ENCODE measurements around the gene SNTG2.

Gene SNTG2

DNA sequence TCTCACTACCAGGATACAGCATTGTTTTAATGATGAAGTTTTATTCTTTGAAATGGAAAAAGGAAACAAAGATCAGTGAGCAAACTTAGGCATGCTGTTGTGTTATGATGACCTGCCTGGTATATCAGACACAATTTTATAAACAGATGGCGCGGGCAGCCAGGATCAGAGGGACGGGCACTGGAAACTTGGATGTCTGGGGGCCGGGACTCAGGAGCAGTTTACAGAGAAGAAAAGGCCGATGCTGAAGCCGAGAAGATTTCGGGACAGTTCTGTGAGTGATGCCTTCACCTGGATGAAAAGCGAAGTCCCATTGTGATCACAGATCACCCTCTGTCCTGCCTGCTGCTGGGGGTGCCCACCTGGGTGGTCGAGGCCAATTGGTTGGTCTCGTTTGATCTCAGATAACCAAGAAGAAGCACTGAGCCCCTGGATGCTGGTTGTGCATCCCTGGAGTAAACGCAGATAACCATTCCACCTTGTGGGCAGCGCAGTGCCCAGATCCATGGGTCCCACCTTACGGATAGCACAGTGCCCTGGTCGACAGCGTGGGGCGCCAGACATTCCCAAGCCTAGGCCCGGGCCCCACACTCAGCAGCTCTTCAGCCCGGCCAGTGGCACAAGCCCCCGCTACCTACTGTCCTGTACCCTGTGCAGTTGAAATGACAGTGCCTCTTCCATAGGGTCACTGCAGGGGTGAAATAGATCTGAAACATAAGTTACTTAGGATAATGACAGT, 279.7 kb downstream of the SNTG2 start:
- H3K9me3 Mint-ChIP-seq = no peaks in the 10 kb centered on the region
- no peak for DNase-seq (ENCODE audit: low spot score)
- no peaks in the 10 kb centered on the region for H3K4me1 Mint-ChIP-seq (ENCODE audit: low read depth)
- no peaks in the 10 kb centered on the region for H3K36me3 Mint-ChIP-seq (ENCODE audit: low read depth)
- H3K27me3 Mint-ChIP-seq (ENCODE audit: low read depth) = no peaks in the 10 kb centered on the region
- H3K4me3 Mint-ChIP-seq = no peak overlapping the region
- no peak overlapping the region for H3K27ac Mint-ChIP-seq

DNA sequence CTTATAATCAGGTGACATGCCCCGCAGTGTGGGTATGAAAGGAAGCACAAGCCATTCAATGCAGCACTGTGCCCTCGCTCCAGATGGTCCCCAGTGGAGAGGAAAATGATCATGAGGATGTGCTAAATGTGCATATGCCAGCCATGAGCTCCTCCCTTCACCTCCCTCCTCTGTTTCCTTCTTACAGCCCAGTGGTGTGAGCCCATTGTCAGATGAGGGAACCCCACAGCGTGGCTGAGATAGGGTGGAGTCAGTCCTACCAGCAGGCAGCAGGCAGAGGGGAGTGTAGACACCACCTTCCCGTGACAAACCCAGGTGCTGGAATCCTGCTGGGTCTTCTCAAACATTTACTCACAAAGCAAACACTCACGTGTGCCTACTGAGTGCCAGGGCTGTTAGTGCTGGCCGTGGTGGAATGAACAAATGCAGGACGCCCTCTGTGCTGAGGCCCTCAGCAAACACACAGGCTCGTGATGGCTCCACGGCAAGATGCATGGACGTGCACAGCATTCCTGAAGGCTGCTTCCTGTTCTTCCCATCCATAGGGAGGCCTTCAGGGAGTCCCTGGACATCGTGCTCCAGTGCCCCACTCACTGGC, 280.9 kb downstream of the SNTG2 start:
- no peaks in the 10 kb centered on the region for H3K9me3 Mint-ChIP-seq
- no peaks in the 10 kb centered on the region for H3K27me3 Mint-ChIP-seq (ENCODE audit: low read depth)
- H3K4me1 Mint-ChIP-seq (ENCODE audit: low read depth) = no peaks in the 10 kb centered on the region
- H3K4me3 Mint-ChIP-seq = no peak overlapping the region
- no peak for DNase-seq (ENCODE audit: low spot score)
- H3K36me3 Mint-ChIP-seq (ENCODE audit: low read depth) = no peaks in the 10 kb centered on the region
- H3K27ac Mint-ChIP-seq = no peak overlapping the region

DNA sequence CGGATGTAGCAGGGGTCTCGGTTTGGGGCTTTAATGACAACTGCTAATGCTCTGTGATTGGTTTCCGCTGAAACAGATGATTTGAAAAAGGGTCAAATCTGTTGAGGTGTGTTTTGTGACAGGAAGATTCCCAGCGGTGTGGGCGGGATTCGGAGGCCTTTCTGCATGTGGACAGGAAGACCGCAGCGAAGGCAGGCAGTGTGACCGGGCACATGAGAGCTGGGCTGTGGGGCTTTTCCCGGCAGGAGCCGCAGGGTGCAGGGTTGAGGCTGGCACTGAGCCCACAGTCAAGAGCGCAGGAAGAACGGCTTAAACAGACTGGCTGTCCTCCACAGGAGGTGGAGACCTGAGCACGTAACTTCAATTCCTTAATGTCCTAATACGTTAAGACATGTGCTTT, 282.6 kb downstream of the SNTG2 start:
- Mint-ChIP-seq H3K27me3 (ENCODE audit: low read depth) (no peaks in the 10 kb centered on the region), H3K4me3 (no peak overlapping the region), H3K27ac (no peak overlapping the region), H3K4me1 (ENCODE audit: low read depth) (no peaks in the 10 kb centered on the region), H3K9me3 (no peaks in the 10 kb centered on the region), H3K36me3 (ENCODE audit: low read depth) (no peaks in the 10 kb centered on the region)
- no peak for DNase-seq (ENCODE audit: low spot score)

DNA sequence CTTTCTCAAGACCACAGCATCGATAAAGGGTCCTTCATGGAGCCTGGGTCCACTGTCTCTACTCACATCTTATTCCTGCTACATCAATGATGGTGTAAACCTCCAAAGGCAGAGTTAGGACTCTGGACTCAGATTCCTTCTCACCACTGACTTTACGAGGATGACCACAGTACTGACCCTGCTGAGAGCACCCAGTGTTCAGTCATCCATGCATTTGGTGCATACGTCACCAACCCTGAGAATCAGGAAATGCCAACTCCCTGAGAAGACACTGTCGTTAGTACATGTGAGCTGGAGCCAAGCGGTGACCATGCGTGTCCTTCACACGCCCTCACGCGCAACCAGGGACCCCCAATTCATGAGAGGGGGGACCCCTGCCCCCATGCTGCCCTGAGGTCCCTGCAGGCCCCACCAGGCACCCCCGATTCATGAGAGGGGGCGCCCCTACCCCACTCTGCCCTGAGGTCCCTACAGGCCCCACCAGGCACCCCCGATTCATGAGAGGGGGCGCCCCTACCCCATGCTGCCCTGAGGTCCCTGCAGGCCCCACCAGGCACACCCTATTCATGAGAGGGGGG, 284.2 kb downstream of the SNTG2 start:
- H3K4me1 Mint-ChIP-seq (ENCODE audit: low read depth) = no peaks in the 10 kb centered on the region
- no peaks in the 10 kb centered on the region for H3K36me3 Mint-ChIP-seq (ENCODE audit: low read depth)
- no peaks in the 10 kb centered on the region for H3K27me3 Mint-ChIP-seq (ENCODE audit: low read depth)
- H3K4me3 Mint-ChIP-seq = no peak overlapping the region
- no peak for DNase-seq (ENCODE audit: low spot score)
- H3K27ac Mint-ChIP-seq = no peak overlapping the region
- no peaks in the 10 kb centered on the region for H3K9me3 Mint-ChIP-seq

DNA sequence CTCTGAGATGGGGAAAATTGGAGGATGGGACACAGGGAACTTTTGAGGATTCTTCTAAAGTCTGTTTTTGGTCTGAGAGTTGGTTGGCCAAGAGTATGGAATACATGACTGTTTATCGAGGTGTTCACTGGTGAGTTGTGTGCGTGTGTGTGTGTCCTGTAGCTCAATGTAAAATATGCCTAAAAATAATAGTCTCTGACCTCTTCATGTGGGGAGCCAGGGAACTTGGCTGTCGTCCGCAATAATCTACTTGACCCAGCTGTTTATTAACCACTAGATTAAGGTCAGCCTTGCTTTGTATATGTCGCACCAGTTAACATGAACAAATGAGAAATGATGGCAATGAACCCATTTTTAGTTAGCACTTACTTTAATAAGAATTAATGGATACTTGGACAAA, 285.2 kb downstream of the SNTG2 start:
- H3K4me3 Mint-ChIP-seq = no peak overlapping the region
- H3K4me1 Mint-ChIP-seq (ENCODE audit: low read depth) = no peaks in the 10 kb centered on the region
- DNase-seq (ENCODE audit: low spot score) = no peak
- no peaks in the 10 kb centered on the region for H3K36me3 Mint-ChIP-seq (ENCODE audit: low read depth)
- no peaks in the 10 kb centered on the region for H3K9me3 Mint-ChIP-seq
- no peak overlapping the region for H3K27ac Mint-ChIP-seq
- no peaks in the 10 kb centered on the region for H3K27me3 Mint-ChIP-seq (ENCODE audit: low read depth)

DNA sequence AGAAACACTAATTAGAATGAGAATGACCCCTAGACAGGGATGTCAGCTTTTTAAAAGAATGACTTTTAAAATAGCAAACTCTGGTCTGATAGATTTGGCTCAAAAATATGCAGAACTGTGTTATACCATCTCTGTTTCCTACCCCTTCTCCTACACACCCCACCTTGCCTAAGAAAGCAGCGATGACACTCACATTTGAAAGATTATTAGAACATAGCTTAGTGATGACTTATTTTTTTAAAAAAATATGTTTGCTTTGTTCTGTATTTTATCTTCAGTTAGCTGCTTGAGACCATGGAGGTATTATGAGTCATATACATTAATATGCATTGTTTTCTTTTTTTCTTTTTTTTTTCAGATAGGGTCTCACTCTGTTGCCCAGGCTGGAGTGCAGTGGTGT, 286.0 kb downstream of the SNTG2 start:
- Mint-ChIP-seq H3K36me3 (ENCODE audit: low read depth) (no peaks in the 10 kb centered on the region), H3K4me3 (no peak overlapping the region), H3K9me3 (no peaks in the 10 kb centered on the region), H3K27ac (no peak overlapping the region), H3K27me3 (ENCODE audit: low read depth) (no peaks in the 10 kb centered on the region), H3K4me1 (ENCODE audit: low read depth) (no peaks in the 10 kb centered on the region)
- DNase-seq (ENCODE audit: low spot score) = no peak

DNA sequence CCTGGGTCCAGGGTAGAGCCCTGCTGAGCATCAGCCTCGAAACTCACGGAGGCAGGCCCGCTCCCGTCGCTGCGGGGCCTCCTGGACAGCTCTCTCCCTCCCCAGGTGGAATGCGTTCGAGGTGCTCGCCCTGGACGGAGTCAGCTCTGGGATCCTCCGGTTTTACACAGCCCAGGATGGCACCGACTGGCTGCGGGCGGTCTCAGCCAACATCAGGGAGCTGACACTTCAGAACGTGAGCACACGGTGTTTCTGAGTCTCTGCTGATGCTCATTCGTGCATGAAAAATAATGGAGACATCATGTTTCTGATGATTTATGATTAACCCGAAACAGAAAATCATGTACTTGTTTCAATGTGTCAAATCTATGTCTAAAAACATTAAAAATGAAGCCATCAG, 287.1 kb downstream of the SNTG2 start:
- H3K4me1 Mint-ChIP-seq (ENCODE audit: low read depth) = no peaks in the 10 kb centered on the region
- no peak for DNase-seq (ENCODE audit: low spot score)
- H3K27me3 Mint-ChIP-seq (ENCODE audit: low read depth) = no peaks in the 10 kb centered on the region
- H3K27ac Mint-ChIP-seq = no peak overlapping the region
- no peak overlapping the region for H3K4me3 Mint-ChIP-seq
- no peaks in the 10 kb centered on the region for H3K9me3 Mint-ChIP-seq
- no peaks in the 10 kb centered on the region for H3K36me3 Mint-ChIP-seq (ENCODE audit: low read depth)

DNA sequence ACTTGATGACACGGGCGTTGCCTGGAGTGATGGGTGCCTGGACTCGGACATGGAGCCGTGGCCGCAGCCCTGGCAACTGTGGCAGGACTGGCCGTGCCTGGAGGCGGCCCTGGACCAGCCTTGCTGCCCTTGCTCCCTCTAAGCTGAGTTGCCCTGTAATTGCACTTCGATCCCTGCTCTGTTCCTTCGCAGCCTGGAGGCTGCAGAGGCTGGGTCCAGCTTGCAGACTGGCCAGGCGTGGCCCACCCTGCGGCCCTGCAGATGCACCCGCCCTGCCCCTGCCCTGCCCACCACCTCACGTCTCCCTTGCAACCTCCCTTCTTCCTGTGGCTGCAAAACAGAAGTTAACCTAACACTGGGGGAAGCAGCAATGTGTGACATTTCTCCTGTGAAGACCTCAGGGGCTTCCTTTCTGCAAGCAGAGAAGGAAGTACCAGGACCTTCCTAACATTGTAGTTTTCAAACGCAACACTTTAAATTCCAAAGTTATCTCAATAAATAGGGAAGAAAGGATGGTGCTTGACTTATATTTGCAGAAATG, 288.0 kb downstream of the SNTG2 start:
- Mint-ChIP-seq H3K9me3 (no peaks in the 10 kb centered on the region), H3K4me1 (ENCODE audit: low read depth) (no peaks in the 10 kb centered on the region), H3K27ac (no peak overlapping the region), H3K36me3 (ENCODE audit: low read depth) (no peaks in the 10 kb centered on the region), H3K4me3 (no peak overlapping the region), H3K27me3 (ENCODE audit: low read depth) (peaks cover 3% of the 10 kb centered on the region)
- DNase-seq (ENCODE audit: low spot score) = no peak

DNA sequence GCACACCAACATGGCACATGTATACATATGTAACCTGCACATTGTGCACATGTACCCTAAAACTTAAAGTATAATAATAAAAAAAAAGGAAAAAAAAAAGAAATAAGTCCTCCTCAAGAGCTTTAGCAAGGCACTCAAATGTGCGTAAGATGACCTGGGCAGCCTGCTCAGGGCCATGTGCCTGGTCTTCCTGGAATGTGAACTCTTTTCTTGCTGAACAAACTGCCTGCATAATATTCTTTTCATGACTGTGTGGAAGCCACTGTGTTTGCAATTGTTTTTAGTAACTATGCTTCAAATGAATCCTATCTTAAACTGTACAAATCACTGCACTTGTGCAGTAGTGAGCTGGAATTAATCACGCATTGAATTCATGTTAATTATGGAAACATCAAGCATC, 294.5 kb downstream of the SNTG2 start:
- Mint-ChIP-seq H3K9me3 (no peaks in the 10 kb centered on the region), H3K27ac (no peak overlapping the region), H3K4me1 (ENCODE audit: low read depth) (peaks cover under 1% of the 10 kb centered on the region), H3K4me3 (no peak overlapping the region), H3K27me3 (ENCODE audit: low read depth) (peaks cover 10% of the 10 kb centered on the region), H3K36me3 (ENCODE audit: low read depth) (no peaks in the 10 kb centered on the region)
- DNase-seq (ENCODE audit: low spot score) = no peak

DNA sequence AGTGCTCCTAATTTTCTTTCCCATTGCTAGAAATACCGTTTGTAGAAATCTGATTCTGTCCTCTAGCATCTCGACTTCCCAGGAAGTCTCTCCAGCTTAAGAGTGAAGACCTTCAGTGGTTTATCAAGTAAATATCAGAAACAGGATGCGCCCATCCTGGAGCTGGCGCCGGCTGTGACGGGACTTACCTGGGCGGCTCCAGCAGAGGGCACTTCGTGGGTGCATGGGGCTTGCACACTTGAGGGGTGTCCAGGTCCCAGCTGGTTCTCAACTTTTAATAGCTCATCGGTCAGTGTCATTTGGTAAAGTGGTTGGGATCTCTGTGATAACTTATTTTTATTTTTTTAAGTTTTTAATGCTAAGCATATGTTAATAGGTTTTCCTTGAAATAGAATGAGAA, 295.6 kb downstream of the SNTG2 start:
- Mint-ChIP-seq H3K27me3 (ENCODE audit: low read depth) (peaks cover 12% of the 10 kb centered on the region), H3K4me3 (no peak overlapping the region), H3K36me3 (ENCODE audit: low read depth) (no peaks in the 10 kb centered on the region), H3K27ac (no peak overlapping the region), H3K9me3 (no peaks in the 10 kb centered on the region), H3K4me1 (ENCODE audit: low read depth) (peaks cover 4% of the 10 kb centered on the region)
- DNase-seq (ENCODE audit: low spot score) = no peak

DNA sequence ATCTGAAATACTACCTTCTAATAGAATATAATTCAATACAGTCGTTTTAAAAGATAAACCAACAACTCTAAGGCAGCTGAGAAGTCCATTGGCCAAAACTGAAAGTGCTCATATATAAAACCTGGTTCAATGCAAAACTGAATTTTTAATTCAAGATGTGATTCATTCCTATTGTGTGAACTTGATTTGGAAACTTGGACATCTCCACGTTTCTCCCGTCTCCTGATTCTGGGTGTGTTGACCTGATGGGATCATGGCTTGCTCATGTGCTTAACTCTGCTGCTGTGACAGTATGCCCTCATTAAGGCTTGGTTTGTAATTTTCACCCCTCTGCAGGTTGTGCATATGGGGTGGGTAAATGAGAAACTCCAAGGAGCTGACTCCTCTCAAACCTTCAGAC, 296.3 kb downstream of the SNTG2 start:
- Mint-ChIP-seq H3K9me3 (no peaks in the 10 kb centered on the region), H3K4me3 (no peak overlapping the region), H3K27me3 (ENCODE audit: low read depth) (peaks cover 12% of the 10 kb centered on the region), H3K27ac (no peak overlapping the region), H3K36me3 (ENCODE audit: low read depth) (no peaks in the 10 kb centered on the region), H3K4me1 (ENCODE audit: low read depth) (peaks cover 4% of the 10 kb centered on the region)
- no peak for DNase-seq (ENCODE audit: low spot score)

DNA sequence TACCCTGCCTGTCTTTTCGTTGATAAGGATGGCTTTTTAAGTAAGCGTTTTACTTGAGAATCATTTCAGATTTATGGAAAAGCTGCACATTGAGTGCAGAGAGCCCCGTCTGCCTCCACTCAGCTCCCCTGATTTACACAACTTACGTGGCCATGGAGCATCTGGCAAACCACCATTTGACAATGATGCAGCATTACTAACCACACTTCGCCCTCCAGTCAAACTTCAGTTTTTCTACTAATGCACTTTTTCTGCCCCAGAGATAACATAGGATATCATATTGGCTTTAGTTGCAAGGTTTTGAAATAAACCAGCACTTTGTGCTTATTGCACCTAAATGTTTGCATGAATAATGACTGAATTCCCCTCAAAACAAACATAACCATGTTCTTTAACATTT, 297.5 kb downstream of the SNTG2 start:
- Mint-ChIP-seq H3K4me1 (ENCODE audit: low read depth) (peaks cover 4% of the 10 kb centered on the region), H3K4me3 (no peak overlapping the region), H3K9me3 (no peaks in the 10 kb centered on the region), H3K27me3 (ENCODE audit: low read depth) (peaks cover 12% of the 10 kb centered on the region), H3K27ac (no peak overlapping the region), H3K36me3 (ENCODE audit: low read depth) (no peaks in the 10 kb centered on the region)
- DNase-seq (ENCODE audit: low spot score) = no peak

DNA sequence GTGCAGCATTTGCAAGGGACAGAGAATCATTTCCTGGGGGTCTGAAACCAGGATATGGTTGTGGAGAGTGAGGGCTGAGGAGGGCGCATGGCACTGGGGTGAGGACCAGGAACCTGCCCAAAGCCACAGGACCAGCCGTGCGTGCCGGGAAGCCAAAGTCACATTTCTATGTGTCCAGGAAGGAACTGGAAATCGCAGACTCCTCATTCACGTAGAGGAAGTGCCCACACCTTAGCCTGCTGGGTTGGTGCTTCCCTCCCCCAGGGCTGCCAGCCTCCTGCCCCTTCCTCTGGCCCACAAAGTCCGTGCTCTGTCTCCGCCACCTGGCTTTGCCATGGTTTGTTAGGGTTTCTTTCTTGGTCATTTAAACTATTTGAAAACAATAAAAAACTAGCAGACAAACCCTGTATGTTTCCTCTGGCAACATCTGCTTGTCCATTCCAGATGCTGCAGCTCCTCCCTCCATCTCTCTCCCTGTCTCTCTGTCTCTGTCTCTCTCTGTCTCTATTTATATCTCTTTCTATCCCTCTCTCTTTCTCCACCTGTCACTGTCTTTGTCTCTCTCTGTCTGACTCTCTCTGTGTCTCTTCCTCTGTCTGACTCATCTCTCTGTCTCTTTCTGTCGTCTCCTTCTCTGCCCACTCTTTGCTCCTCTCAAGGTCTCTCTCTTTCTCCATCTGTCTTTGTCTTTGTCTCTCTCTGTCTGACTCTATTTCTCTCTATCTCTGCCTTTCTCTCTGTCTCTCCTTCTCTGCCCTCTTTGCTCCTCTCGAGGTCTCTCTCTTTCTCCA, 299.4 kb downstream of the SNTG2 start:
- H3K4me3 Mint-ChIP-seq = no peak overlapping the region
- peaks cover 9% of the 10 kb centered on the region for H3K27me3 Mint-ChIP-seq (ENCODE audit: low read depth)
- H3K27ac Mint-ChIP-seq = no peak overlapping the region
- H3K9me3 Mint-ChIP-seq = no peaks in the 10 kb centered on the region
- H3K36me3 Mint-ChIP-seq (ENCODE audit: low read depth) = no peaks in the 10 kb centered on the region
- no peak for DNase-seq (ENCODE audit: low spot score)
- H3K4me1 Mint-ChIP-seq (ENCODE audit: low read depth) = peaks cover 4% of the 10 kb centered on the region

DNA sequence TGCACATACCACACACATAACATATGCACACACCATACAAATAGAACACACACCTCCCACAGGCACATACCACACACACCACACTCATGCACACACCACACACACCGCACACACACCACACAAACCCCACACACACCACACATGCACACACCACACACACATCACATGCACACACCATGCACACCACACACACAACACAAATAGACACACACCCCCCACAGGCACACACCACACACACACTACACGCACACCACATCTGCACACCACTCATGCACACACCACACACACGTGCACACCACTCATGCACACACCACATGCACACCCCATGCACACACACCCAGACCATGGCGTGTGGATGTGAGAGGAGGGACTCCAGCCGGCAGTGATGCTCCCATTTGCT, 300.9 kb downstream of the SNTG2 start:
- H3K4me3 Mint-ChIP-seq = no peak overlapping the region
- H3K27ac Mint-ChIP-seq = no peak overlapping the region
- no peak for DNase-seq (ENCODE audit: low spot score)
- no peaks in the 10 kb centered on the region for H3K36me3 Mint-ChIP-seq (ENCODE audit: low read depth)
- H3K4me1 Mint-ChIP-seq (ENCODE audit: low read depth) = peaks cover 4% of the 10 kb centered on the region
- H3K9me3 Mint-ChIP-seq = no peaks in the 10 kb centered on the region
- H3K27me3 Mint-ChIP-seq (ENCODE audit: low read depth) = peaks cover 9% of the 10 kb centered on the region
